HepG2 (cell line): ENCODE data around the gene RPE. TPM values are rescaled to one million over a fixed set of nuclear protein-coding genes. Genes with fewer than 3 reads are reported as not detected.
A peak's percentile ranks its signal among the peaks of the same experiment; 100 is the strongest.

Experiments
- CENPT ChIP-seq: sonication (generic); formaldehyde crosslinking; IDR thresholded peaks from 2 replicates; pipeline ENCODE4 v1.8.0; 2022; ENCODE audit warnings: low read depth, mild to moderate bottlenecking, moderate library complexity, missing genetic modification reagents
- CHCHD3 ChIP-seq: sonication (generic); formaldehyde crosslinking; IDR thresholded peaks from 2 replicates; pipeline ENCODE4 v1.8.0; 2022; ENCODE audit warnings: mild to moderate bottlenecking, missing genetic modification reagents, moderate library complexity
- FOXJ3 ChIP-seq: sonication (generic); formaldehyde crosslinking; IDR thresholded peaks from 2 replicates; pipeline ENCODE4 v1.4.0; 2020; ENCODE audit warnings: missing genetic modification reagents, mild to moderate bottlenecking, borderline replicate concordance
- GABPA ChIP-seq, 2 experiments: IDR thresholded peaks; 2 replicates each; pipeline ENCODE4 v1.6.1; 2011 to 2016; ENCODE audit warnings: low read depth in 2 of 2, low read length in 1 of 2, missing biosample characterization in 1 of 2, missing genetic modification characterization in 1 of 2
- NCOR1 ChIP-seq: fragments of 200-600 bp; sonication (generic); IDR thresholded peaks from 2 replicates; pipeline ENCODE4 v1.7.0; 2017; ENCODE audit warnings: antibody characterized with exemption, low read length, borderline replicate concordance
- SMAD9 ChIP-seq: sonication (generic); formaldehyde crosslinking; IDR thresholded peaks from 2 replicates; pipeline ENCODE4 v1.5.1; 2020; ENCODE audit warnings: mild to moderate bottlenecking, missing genetic modification reagents
- SNAPC2 ChIP-seq: sonication (generic); formaldehyde crosslinking; IDR thresholded peaks from 2 replicates; pipeline ENCODE4 v1.8.1; 2022; ENCODE audit warnings: mild to moderate bottlenecking, missing genetic modification reagents
- ZNF205 ChIP-seq: IDR thresholded peaks from 2 replicates; pipeline ENCODE4 v1.6.1; 2018; ENCODE audit warnings: missing biosample characterization, missing genetic modification reagents
- ZNF547 ChIP-seq: sonication (generic); formaldehyde crosslinking; IDR thresholded peaks from 2 replicates; pipeline ENCODE4 v1.5.1; 2020; ENCODE audit warnings: mild to moderate bottlenecking, missing genetic modification reagents
- ZNF773 ChIP-seq: sonication (generic); formaldehyde crosslinking; IDR thresholded peaks from 2 replicates; pipeline ENCODE4 v1.4.0; 2020; ENCODE audit warnings: missing genetic modification reagents, borderline replicate concordance
- polyA plus RNA-seq, 8 experiments: library from polyadenylated mRNA; depleted of rRNA in 3 of 8; stranded (reverse) in 7 of 8; unstranded in 1 of 8; fragments of >200 nt; fragmentation: Illumina TruSeq in 4 of 8; extraction: Trizol in 4 of 8; gene quantifications; 2 replicates each; pipeline versions ENCODE4 v1.2.1 to v1.2.3, GENCODE V29; 2011 to 2016; ENCODE audit warnings: low read depth in 4 of 8, missing spikeins in 1 of 8, mixed read lengths in 1 of 8; ENCODE audit not compliant: insufficient read depth in 1 of 8
- total RNA-seq, 5 experiments: library from RNA; depleted of rRNA; stranded (reverse); fragments of >200 nt; fragmentation: Illumina TruSeq; extraction: Trizol; gene quantifications; 2 replicates each; pipeline ENCODE4 v1.2.3, GENCODE V29; 2016; ENCODE audit warnings: low read depth in 1 of 5
- TF ChIP-seq, protein P1 (sequence below): sonication (generic); formaldehyde crosslinking; IDR thresholded peaks from 2 replicates; pipeline ENCODE4 v1.4.0; 2020; ENCODE audit warnings: missing genetic modification reagents, borderline replicate concordance
- TF ChIP-seq, protein P2 (sequence below): sonication (generic); formaldehyde crosslinking; IDR thresholded peaks from 2 replicates; pipeline ENCODE4 v1.5.0; 2020; ENCODE audit warnings: mild to moderate bottlenecking, missing genetic modification reagents
- TF ChIP-seq, protein P3 (sequence below): sonication (generic); formaldehyde crosslinking; IDR thresholded peaks from 2 replicates; pipeline ENCODE4 v1.5.0; 2020; ENCODE audit warnings: mild to moderate bottlenecking, missing genetic modification reagents, moderate library complexity
- TF ChIP-seq, protein P4 (sequence below): IDR thresholded peaks from 2 replicates; pipeline ENCODE4 v1.6.1; 2016; ENCODE audit warnings: low read depth
- TF ChIP-seq, protein P5 (sequence below): sonication (generic); formaldehyde crosslinking; IDR thresholded peaks from 2 replicates; pipeline ENCODE4 v1.4.0; 2020; ENCODE audit warnings: missing genetic modification reagents
- TF ChIP-seq, protein P6 (sequence below): sonication (generic); formaldehyde crosslinking; IDR thresholded peaks from 2 replicates; pipeline ENCODE4 v1.4.0; 2020; ENCODE audit warnings: mild to moderate bottlenecking, missing genetic modification reagents
- TF ChIP-seq, protein P7 (sequence below): sonication (generic); formaldehyde crosslinking; IDR thresholded peaks from 2 replicates; pipeline ENCODE4 v1.5.1; 2020; ENCODE audit warnings: missing genetic modification reagents, mild to moderate bottlenecking, borderline replicate concordance

RPE gene
- total and polyA plus RNA-seq, 2 of the 13 experiments (the other 11 are each of a cell fraction or from before 2014, with no cell fraction given) = 72.3 to 107 TPM

DNA sequence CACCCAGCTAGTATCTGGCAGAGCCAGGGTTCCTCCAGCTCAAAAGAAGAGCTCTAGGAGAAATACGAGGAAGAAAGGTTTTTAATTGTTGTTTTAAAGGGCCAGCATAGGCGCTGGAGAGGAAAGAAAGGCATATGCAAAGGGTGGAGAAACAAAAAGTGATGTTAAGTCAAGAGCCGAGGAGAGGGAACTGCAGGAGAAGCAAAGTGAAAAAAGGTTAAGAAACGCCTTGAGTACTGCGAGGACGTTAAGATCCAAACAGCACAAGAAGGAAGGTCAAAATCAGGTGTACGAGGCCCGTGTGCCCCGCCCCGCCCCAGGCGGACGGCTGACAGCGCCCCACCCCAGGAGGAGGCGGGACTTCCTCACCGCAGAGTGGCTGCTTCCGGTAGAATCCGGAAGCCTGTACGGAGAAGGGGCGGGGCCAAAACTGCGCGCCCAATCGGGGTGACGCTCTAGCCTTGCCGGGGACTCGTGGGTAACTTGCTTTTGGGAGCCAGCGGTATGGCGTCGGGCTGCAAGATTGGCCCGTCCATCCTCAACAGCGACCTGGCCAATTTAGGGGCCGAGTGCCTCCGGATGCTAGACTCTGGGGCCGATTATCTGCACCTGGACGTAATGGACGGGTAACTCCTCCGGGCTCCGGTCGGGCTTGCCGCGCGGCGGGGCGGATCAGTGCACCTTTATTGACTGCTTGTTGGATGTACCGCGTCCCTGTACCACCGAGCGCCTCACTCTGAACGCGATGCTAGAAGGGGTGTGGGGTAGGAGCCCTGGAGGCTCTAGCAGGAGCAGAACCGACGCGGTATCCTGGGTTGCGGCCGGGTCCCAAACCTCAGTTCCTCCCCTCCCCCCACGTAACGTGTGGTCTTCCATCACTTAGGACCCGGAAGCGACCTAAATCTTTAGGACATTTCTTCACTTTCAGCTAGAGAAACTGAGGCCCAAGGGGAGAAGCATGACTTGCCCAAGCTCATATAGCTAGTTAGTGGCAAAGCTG lies at the start of gene RPE (continued):
- TF ChIP-seq, protein P1, sequence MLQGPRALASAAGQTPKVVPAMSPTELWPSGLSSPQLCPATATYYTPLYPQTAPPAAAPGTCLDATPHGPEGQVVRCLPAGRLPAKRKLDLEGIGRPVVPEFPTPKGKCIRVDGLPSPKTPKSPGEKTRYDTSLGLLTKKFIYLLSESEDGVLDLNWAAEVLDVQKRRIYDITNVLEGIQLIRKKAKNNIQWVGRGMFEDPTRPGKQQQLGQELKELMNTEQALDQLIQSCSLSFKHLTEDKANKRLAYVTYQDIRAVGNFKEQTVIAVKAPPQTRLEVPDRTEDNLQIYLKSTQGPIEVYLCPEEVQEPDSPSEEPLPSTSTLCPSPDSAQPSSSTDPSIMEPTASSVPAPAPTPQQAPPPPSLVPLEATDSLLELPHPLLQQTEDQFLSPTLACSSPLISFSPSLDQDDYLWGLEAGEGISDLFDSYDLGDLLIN = no peak; the same call in 1 of the 2 replicates
- TF ChIP-seq SNAPC2 (0 out of 2 replicates have a peak, but pooled peaks have one; percentile 19), ZNF773 (CRISPR knock-in tag) (no peak), SMAD9 (CRISPR knock-in tag) (no peak; the same call in 1 of the 2 replicates), CHCHD3 (no peak), ZNF205 (CRISPR knock-in tag) (no peak), GABPA (IDR thresholded peaks at IDR 0.05; ENCODE audit: low read depth, low read length) (peak; percentile 96), GABPA (CRISPR knock-in tag; IDR thresholded peaks at IDR 0.05; ENCODE audit: low read depth) (peak; percentile 97), CENPT (CRISPR knock-in tag) (0 out of 2 replicates have a peak, but pooled peaks have one; percentile 62), ZNF547 (CRISPR knock-in tag) (peak; percentile 81; the same call in 1 of the 2 replicates), FOXJ3 (CRISPR knock-in tag) (0 out of 2 replicates have a peak, but pooled peaks have one; percentile 47), NCOR1 (no peak)
- TF ChIP-seq, protein P2, sequence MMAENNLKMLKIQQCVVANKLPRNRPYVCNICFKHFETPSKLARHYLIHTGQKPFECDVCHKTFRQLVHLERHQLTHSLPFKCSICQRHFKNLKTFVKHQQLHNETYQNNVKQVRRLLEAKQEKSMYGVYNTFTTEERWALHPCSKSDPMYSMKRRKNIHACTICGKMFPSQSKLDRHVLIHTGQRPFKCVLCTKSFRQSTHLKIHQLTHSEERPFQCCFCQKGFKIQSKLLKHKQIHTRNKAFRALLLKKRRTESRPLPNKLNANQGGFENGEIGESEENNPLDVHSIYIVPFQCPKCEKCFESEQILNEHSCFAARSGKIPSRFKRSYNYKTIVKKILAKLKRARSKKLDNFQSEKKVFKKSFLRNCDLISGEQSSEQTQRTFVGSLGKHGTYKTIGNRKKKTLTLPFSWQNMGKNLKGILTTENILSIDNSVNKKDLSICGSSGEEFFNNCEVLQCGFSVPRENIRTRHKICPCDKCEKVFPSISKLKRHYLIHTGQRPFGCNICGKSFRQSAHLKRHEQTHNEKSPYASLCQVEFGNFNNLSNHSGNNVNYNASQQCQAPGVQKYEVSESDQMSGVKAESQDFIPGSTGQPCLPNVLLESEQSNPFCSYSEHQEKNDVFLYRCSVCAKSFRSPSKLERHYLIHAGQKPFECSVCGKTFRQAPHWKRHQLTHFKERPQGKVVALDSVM (CRISPR knock-in tag) = peak; percentile 3; the same call in 1 of the 2 replicates
- TF ChIP-seq, protein P3, sequence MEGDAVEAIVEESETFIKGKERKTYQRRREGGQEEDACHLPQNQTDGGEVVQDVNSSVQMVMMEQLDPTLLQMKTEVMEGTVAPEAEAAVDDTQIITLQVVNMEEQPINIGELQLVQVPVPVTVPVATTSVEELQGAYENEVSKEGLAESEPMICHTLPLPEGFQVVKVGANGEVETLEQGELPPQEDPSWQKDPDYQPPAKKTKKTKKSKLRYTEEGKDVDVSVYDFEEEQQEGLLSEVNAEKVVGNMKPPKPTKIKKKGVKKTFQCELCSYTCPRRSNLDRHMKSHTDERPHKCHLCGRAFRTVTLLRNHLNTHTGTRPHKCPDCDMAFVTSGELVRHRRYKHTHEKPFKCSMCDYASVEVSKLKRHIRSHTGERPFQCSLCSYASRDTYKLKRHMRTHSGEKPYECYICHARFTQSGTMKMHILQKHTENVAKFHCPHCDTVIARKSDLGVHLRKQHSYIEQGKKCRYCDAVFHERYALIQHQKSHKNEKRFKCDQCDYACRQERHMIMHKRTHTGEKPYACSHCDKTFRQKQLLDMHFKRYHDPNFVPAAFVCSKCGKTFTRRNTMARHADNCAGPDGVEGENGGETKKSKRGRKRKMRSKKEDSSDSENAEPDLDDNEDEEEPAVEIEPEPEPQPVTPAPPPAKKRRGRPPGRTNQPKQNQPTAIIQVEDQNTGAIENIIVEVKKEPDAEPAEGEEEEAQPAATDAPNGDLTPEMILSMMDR (CRISPR knock-in tag) = peak; percentile 17; the same call in 1 of the 2 replicates
- TF ChIP-seq, protein P4, sequence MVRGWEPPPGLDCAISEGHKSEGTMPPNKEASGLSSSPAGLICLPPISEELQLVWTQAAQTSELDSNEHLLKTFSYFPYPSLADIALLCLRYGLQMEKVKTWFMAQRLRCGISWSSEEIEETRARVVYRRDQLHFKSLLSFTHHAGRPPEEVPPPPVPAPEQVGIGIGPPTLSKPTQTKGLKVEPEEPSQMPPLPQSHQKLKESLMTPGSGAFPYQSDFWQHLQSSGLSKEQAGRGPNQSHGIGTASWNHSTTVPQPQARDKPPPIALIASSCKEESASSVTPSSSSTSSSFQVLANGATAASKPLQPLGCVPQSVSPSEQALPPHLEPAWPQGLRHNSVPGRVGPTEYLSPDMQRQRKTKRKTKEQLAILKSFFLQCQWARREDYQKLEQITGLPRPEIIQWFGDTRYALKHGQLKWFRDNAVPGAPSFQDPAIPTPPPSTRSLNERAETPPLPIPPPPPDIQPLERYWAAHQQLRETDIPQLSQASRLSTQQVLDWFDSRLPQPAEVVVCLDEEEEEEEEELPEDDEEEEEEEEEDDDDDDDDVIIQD (CRISPR knock-in tag) = peak; percentile 52; the same call in 1 of the 2 replicates
- TF ChIP-seq, protein P5, sequence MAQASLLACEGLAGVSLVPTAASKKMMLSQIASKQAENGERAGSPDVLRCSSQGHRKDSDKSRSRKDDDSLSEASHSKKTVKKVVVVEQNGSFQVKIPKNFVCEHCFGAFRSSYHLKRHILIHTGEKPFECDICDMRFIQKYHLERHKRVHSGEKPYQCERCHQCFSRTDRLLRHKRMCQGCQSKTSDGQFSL (CRISPR knock-in tag) = no peak
- TF ChIP-seq, protein P6, sequence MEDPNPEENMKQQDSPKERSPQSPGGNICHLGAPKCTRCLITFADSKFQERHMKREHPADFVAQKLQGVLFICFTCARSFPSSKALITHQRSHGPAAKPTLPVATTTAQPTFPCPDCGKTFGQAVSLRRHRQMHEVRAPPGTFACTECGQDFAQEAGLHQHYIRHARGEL (CRISPR knock-in tag) = no peak
- TF ChIP-seq, protein P7, sequence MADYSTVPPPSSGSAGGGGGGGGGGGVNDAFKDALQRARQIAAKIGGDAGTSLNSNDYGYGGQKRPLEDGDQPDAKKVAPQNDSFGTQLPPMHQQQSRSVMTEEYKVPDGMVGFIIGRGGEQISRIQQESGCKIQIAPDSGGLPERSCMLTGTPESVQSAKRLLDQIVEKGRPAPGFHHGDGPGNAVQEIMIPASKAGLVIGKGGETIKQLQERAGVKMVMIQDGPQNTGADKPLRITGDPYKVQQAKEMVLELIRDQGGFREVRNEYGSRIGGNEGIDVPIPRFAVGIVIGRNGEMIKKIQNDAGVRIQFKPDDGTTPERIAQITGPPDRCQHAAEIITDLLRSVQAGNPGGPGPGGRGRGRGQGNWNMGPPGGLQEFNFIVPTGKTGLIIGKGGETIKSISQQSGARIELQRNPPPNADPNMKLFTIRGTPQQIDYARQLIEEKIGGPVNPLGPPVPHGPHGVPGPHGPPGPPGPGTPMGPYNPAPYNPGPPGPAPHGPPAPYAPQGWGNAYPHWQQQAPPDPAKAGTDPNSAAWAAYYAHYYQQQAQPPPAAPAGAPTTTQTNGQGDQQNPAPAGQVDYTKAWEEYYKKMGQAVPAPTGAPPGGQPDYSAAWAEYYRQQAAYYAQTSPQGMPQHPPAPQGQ (CRISPR knock-in tag) = 0 out of 2 replicates have a peak, but pooled peaks have one; percentile 5
